Endothelial cell of umbilical vein (primary cell): ENCODE measurements around the gene ARHGAP10. TPM values are rescaled to one million over a fixed set of nuclear protein-coding genes. Genes with fewer than 3 reads are reported as not detected.

Source experiments
- BruUV-seq: library from RNA; stranded (reverse); fragments of 400-500 nt; replicated peaks from 2 replicates; lab custom pipeline; 2021; lab: Mats Ljungman, UMichigan
- CTCF ChIA-PET: fragments of 300-600, 350-600 bp; sonication (Branson Sonifier 250); formaldehyde crosslinking; loops from one replicate; lab custom pipeline; 2021; ENCODE audit warnings: antibody characterized with exemption, inconsistent platforms; lab: Charles Lee
- POLR2A ChIA-PET: fragments of 300-600, 350-600 bp; sonication (Branson Sonifier 250); formaldehyde crosslinking; loops from one replicate; lab custom pipeline; 2021; ENCODE audit warnings: antibody characterized with exemption, inconsistent platforms; lab: Charles Lee
- DNase-seq: peaks from one replicate; pipeline ENCODE4 v3.0.0-alpha.2; 2011; ENCODE audit warnings: low read depth, low spot score
- FAIRE-seq: peaks from 2 replicates; lab custom pipeline; 2011; peaks lifted over from hg19 to GRCh38; lab: Jason Lieb, UNC
- H2AFZ ChIP-seq: 2 replicates; pipeline ENCODE4 v1.6.0; 2012; ENCODE audit warnings: low read depth, low read length, control low read depth, inconsistent platforms
- H3K27ac ChIP-seq: 2 replicates; pipeline ENCODE4 v1.5.1; 2011; ENCODE audit warnings: low read depth, mild to moderate bottlenecking, control low read depth, low read length, moderate library complexity; ENCODE audit not compliant: insufficient read depth
- H3K27me3 ChIP-seq, 2 experiments: 2 replicates each; pipeline versions ENCODE4 v1.6.0 to v1.6.1; 2011; ENCODE audit warnings: low read length in 2 of 2, mixed read lengths in 1 of 2; ENCODE audit not compliant: control insufficient read depth in 2 of 2, insufficient read depth in 2 of 2
- H3K36me3 ChIP-seq, 2 experiments: 2 replicates in 1 of 2; 3 replicates in 1 of 2; pipeline ENCODE4 v1.5.1; 2011; ENCODE audit warnings: low read length in 2 of 2, mild to moderate bottlenecking in 1 of 2, moderate library complexity in 1 of 2; ENCODE audit not compliant: control insufficient read depth in 2 of 2, insufficient read depth in 2 of 2; ENCODE audit errors: extremely low read depth in 1 of 2
- H3K4me1 ChIP-seq: 3 replicates; pipeline ENCODE4 v1.5.1; 2011; ENCODE audit warnings: mild to moderate bottlenecking, low read length; ENCODE audit not compliant: control insufficient read depth, insufficient read depth; ENCODE audit errors: extremely low read depth
- H3K4me2 ChIP-seq: 2 replicates; pipeline ENCODE4 v1.6.1; 2011; ENCODE audit warnings: low read length, control low read depth, mixed read lengths; ENCODE audit not compliant: insufficient read depth
- H3K4me3 ChIP-seq, 3 experiments: fragments of 200-600 bp in 1 of 3; sonication (generic), shearing (Covaris generic) in 1 of 3; replicated peaks in 1 of 3; 2 replicates each; pipeline ENCODE4 v1.5.1; 2011 to 2016; ENCODE audit warnings: control low read depth in 3 of 3, low read length in 3 of 3, mild to moderate bottlenecking in 2 of 3, inconsistent platforms in 1 of 3, low read depth in 1 of 3, moderate library complexity in 1 of 3; ENCODE audit not compliant: insufficient read depth in 1 of 3
- H3K79me2 ChIP-seq: 2 replicates; pipeline ENCODE4 v1.6.0; 2012; ENCODE audit warnings: low read length, inconsistent platforms; ENCODE audit not compliant: control insufficient read depth, insufficient read depth
- H3K9ac ChIP-seq: replicated peaks from 2 replicates; pipeline ENCODE3; 2011; ENCODE audit warnings: low read length, control low read depth; ENCODE audit not compliant: insufficient read depth; ENCODE audit errors: extremely low read depth
- H3K9me1 ChIP-seq: replicated peaks from 3 replicates; pipeline ENCODE4 v1.6.0; 2011; ENCODE audit warnings: mild to moderate bottlenecking, low read length; ENCODE audit not compliant: control insufficient read depth, insufficient read depth; ENCODE audit errors: extremely low read depth
- H3K9me3 ChIP-seq: replicated peaks from 2 replicates; pipeline ENCODE4 v1.5.1; 2012; ENCODE audit warnings: low read length, inconsistent platforms; ENCODE audit not compliant: control insufficient read depth, insufficient read depth
- H4K20me1 ChIP-seq: replicated peaks from 2 replicates; pipeline ENCODE3; 2011; ENCODE audit warnings: mild to moderate bottlenecking, low read length; ENCODE audit not compliant: control insufficient read depth, insufficient read depth; ENCODE audit errors: extremely low read depth
- EZH2 ChIP-seq: IDR thresholded peaks from 2 replicates; pipeline ENCODE4 v1.6.1; 2012; ENCODE audit warnings: borderline replicate concordance, low read depth, mild to moderate bottlenecking, moderate library complexity, low read length, inconsistent platforms; ENCODE audit not compliant: severe bottlenecking
- FOS ChIP-seq: IDR thresholded peaks from 2 replicates; pipeline ENCODE4 v1.6.1; 2011; ENCODE audit warnings: mild to moderate bottlenecking, low read length, moderate library complexity, borderline replicate concordance; ENCODE audit not compliant: insufficient read depth
- GATA2 ChIP-seq: IDR thresholded peaks from 2 replicates; pipeline ENCODE4 v1.7.0; 2011; ENCODE audit warnings: low read depth, mild to moderate bottlenecking, moderate library complexity, mixed read lengths, low read length; ENCODE audit not compliant: insufficient read length, insufficient read depth
- JUN ChIP-seq: IDR thresholded peaks from 2 replicates; pipeline ENCODE4 v1.6.1; 2011; ENCODE audit warnings: borderline replicate concordance, low read depth; ENCODE audit not compliant: insufficient read length, insufficient read depth
- MYC ChIP-seq: IDR thresholded peaks from one replicate; pipeline ENCODE4 v1.6.1; 2011; ENCODE audit warnings: mild to moderate bottlenecking, low read depth, low read length
- POLR2A ChIP-seq: IDR thresholded peaks from 2 replicates; pipeline ENCODE4 v1.6.1; 2012; ENCODE audit warnings: low read depth, mild to moderate bottlenecking, control low read depth, low read length
- POLR2AphosphoS5 ChIP-seq: IDR thresholded peaks from 2 replicates; pipeline ENCODE4 v1.6.1; 2012; ENCODE audit warnings: low read depth, mild to moderate bottlenecking, control low read depth, low read length, moderate library complexity; ENCODE audit not compliant: insufficient read depth
- dilution Hi-C: fragments of 300-500 bp; cut with MboI; formaldehyde crosslinking; loops from one replicate; pipeline ENCODE4 v1.15.0; 2019; ENCODE audit warnings: low sequenced_read_pairs; ENCODE audit not compliant: extremely low pct_ligation_motif_present
- intact Hi-C: fragments of 100-400 bp; cut with micrococcal nuclease; formaldehyde crosslinking; loops from one replicate; pipeline ENCODE4 v1.10.0; 2022
- polyA plus RNA-seq, 4 experiments: library from polyadenylated mRNA; depleted of rRNA in 3 of 4; stranded (reverse) in 3 of 4; unstranded in 1 of 4; fragments of >200 nt; gene quantifications; 2 replicates each; pipeline versions ENCODE4 v1.2.1 to v1.2.3, GENCODE V29; 2011 to 2012; ENCODE audit warnings: missing spikeins in 1 of 4
- total RNA-seq: library from RNA; stranded (reverse); gene quantifications from 2 replicates; pipeline ENCODE4 v1.2.3, GENCODE V29; 2021
- TF ChIP-seq, protein P1 (sequence below), 2 donors: IDR thresholded peaks; 1 replicate in 1 of 2; 2 replicates in 1 of 2; pipeline ENCODE4 v1.5.1; 2011; ENCODE audit warnings: low read length in 2 of 2, mild to moderate bottlenecking in 2 of 2, moderate library complexity in 2 of 2, control low read depth in 1 of 2, inconsistent platforms in 1 of 2, low read depth in 1 of 2; ENCODE audit not compliant: insufficient read depth in 1 of 2; ENCODE audit errors: extremely low read depth in 1 of 2
- TF ChIP-seq, protein P2 (sequence below): IDR thresholded peaks from 2 replicates; pipeline ENCODE4 v1.6.1; 2011; ENCODE audit not compliant: insufficient read depth, insufficient read length

Gene ARHGAP10
- total and polyA plus RNA-seq, 2 donors (not counting 3 experiments of a cell fraction or from before 2014, with no cell fraction given) = 20.4 to 36.7 TPM

DNA sequence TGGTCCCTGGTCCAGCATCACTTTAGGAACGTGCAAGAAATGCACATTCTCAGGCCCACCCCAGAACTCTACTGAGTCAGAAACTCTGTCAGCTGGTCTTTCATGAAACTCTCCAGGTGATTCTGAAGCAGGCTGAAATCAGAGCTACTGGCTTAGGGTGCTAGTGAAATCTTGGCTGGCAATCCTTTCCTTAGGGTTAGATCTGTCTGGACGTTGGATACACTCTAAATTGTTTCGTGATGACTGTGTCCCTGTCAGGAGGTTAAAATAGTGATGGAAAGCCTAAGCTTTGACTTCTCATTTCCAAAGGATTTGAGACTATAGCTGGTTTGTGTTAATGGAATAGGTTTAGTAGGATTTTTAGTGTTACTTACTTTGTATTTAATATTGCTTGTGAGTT is 99.1 kb downstream of the ARHGAP10 start:
- no peaks in the 10 kb centered on the region for H3K9me3 ChIP-seq
- no peaks in the 10 kb centered on the region for H3K9me1 ChIP-seq
- no peaks in the 10 kb centered on the region for H4K20me1 ChIP-seq
- H3K27me3 ChIP-seq = no peaks in the 10 kb centered on the region
- H3K79me2 ChIP-seq = peaks cover 4% of the 10 kb centered on the region
- H3K9ac ChIP-seq = peak overlapping the region; percentile 59
- dilution Hi-C loops = no loop called here
- no TSS peak for BruUV-seq
- no peak overlapping the region for H3K4me3 ChIP-seq
- peak; percentile 37 for TF ChIP-seq FOS
- TF ChIP-seq, protein P1, sequence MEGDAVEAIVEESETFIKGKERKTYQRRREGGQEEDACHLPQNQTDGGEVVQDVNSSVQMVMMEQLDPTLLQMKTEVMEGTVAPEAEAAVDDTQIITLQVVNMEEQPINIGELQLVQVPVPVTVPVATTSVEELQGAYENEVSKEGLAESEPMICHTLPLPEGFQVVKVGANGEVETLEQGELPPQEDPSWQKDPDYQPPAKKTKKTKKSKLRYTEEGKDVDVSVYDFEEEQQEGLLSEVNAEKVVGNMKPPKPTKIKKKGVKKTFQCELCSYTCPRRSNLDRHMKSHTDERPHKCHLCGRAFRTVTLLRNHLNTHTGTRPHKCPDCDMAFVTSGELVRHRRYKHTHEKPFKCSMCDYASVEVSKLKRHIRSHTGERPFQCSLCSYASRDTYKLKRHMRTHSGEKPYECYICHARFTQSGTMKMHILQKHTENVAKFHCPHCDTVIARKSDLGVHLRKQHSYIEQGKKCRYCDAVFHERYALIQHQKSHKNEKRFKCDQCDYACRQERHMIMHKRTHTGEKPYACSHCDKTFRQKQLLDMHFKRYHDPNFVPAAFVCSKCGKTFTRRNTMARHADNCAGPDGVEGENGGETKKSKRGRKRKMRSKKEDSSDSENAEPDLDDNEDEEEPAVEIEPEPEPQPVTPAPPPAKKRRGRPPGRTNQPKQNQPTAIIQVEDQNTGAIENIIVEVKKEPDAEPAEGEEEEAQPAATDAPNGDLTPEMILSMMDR (IDR thresholded peaks at IDR 0.05; ENCODE audit: extremely low read depth in 1 of 2, insufficient read depth in 1 of 2, low read depth in 1 of 2, low read length in 2 of 2) = no peak
- FAIRE-seq = peak; percentile 63
- H3K4me2 ChIP-seq = peak overlapping the region; percentile 81
- H3K36me3 ChIP-seq = peaks cover 0 to 2% of the 10 kb centered on the region in 2 experiments
- DNase-seq = peak; percentile 52
- intact Hi-C loops = loop anchor here (1.0 kb wide), 5 partner anchors 59 to 117 kb away; no protein-coding TSS in a partner anchor
- ChIA-PET POLR2A (interaction anchor here (0.7 kb wide), 1 partner anchor 63 kb away, joined by 3 read pairs; no protein-coding TSS in a partner anchor), CTCF (interaction anchor here (0.6 to 1.2 kb wide), 8 partner anchors 8 to 63 kb away, joined by 3 to 11 read pairs (median 4); no protein-coding TSS in a partner anchor)
- H3K4me1 ChIP-seq = peaks cover 30% of the 10 kb centered on the region
- H2AFZ ChIP-seq = no peak overlapping the region
- H3K27ac ChIP-seq = peak overlapping the region; percentile 99

DNA sequence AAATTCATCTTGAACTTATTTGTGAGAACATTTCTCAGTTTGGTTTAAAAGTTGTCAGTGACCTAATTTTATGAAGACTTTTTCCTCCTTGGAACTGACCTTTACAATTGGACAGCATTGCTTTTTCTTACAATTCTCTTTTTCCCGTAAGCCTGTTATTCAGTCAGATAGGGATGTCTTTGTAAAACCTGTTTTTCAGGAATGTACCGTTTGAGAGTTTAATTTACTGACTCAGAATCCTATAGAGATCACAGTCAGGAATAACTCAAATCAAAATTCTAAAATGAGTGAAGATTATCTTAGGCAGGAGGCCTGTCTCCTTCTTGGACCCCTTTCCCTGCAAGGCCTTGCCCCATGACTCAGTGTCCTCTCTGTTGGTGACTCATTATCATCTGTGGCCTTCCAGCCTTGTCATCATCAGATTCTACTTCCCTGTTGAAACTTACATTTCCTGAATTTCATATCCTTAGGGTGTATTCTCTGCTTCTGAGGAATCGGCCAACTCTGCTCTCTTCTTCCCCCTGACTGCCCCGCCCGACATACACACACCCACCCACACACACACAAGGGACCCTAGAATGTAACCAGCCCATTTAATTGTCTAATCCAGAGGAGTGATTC is 99.8 kb downstream of the ARHGAP10 start:
- H3K9me1 ChIP-seq = no peaks in the 10 kb centered on the region
- intact Hi-C loops (loop anchor here (1.0 kb wide), 5 partner anchors 59 to 117 kb away; no protein-coding TSS in a partner anchor), dilution Hi-C loops (no loop called here)
- peak overlapping the region; percentile 81 for H3K4me2 ChIP-seq
- no peaks in the 10 kb centered on the region for H4K20me1 ChIP-seq
- peak overlapping the region; percentile 59 for H3K9ac ChIP-seq
- H2AFZ ChIP-seq = peak overlapping the region; percentile 80
- POLR2A ChIA-PET = no interaction called here
- H3K4me1 ChIP-seq = peaks cover 30% of the 10 kb centered on the region
- no peaks in the 10 kb centered on the region for H3K27me3 ChIP-seq
- CTCF ChIA-PET = interaction anchor here (0.8 to 1.2 kb wide), 9 partner anchors 9 to 123 kb away, joined by 3 to 11 read pairs (median 4); no protein-coding TSS in a partner anchor
- TF ChIP-seq, protein P1 (IDR thresholded peaks at IDR 0.05; ENCODE audit: extremely low read depth in 1 of 2, insufficient read depth in 1 of 2, low read depth in 1 of 2, low read length in 2 of 2) = no peak
- no peak for TF ChIP-seq EZH2
- TF ChIP-seq, protein P2, sequence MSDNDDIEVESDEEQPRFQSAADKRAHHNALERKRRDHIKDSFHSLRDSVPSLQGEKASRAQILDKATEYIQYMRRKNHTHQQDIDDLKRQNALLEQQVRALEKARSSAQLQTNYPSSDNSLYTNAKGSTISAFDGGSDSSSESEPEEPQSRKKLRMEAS = no peak
- peak; percentile 74 for TF ChIP-seq GATA2
- TF ChIP-seq FOS = peak; percentile 100
- peak; percentile 79 for TF ChIP-seq POLR2AphosphoS5
- TF ChIP-seq POLR2A = no peak
- no peak for TF ChIP-seq MYC
- TF ChIP-seq JUN = peak; percentile 99
- H3K36me3 ChIP-seq = peaks cover 0 to 2% of the 10 kb centered on the region in 2 experiments
- H3K79me2 ChIP-seq = peaks cover 4% of the 10 kb centered on the region
- H3K9me3 ChIP-seq = no peaks in the 10 kb centered on the region
- BruUV-seq = TSS peak; percentile 96
- DNase-seq (peak; percentile 88), FAIRE-seq (peak; percentile 93)
- peak overlapping the region in 1 of 3 experiments; percentile 37 for H3K4me3 ChIP-seq
- H3K27ac ChIP-seq = peak overlapping the region; percentile 99
